Ascending aorta (tissue), 2 donors: ENCODE measurements around the gene IGSF9. TPM values are rescaled to one million over a fixed set of nuclear protein-coding genes. Genes with fewer than 3 reads are reported as not detected.

ENCODE experiments used
- DNase-seq, 2 donors: peaks; one replicate each; pipeline ENCODE4 v3.0.0-alpha.2; 2019; ENCODE audit warnings: low spot score in 2 of 2
- H3K27ac ChIP-seq, 2 donors: fragments of 200-600 bp; sonication (generic); one replicate each; pipeline ENCODE4 v1.5.1; 2016 to 2017; ENCODE audit warnings: mild to moderate bottlenecking in 1 of 2
- H3K27me3 ChIP-seq: fragments of 200-600 bp; sonication (generic); one replicate; pipeline ENCODE4 v1.5.1; 2017
- H3K36me3 ChIP-seq, 2 donors: fragments of 200-600 bp; sonication (generic); one replicate each; pipeline ENCODE4 v1.5.1; 2016
- H3K4me1 ChIP-seq, 2 donors: fragments of 200-600 bp; sonication (generic); one replicate each; pipeline ENCODE4 v1.5.1; 2016 to 2017; ENCODE audit warnings: mild to moderate bottlenecking in 1 of 2
- H3K4me3 ChIP-seq, 2 donors: fragments of 200-600 bp; sonication (generic); one replicate each; pipeline ENCODE4 v1.5.1; 2016 to 2017; ENCODE audit warnings: mild to moderate bottlenecking in 1 of 2
- H3K9me3 ChIP-seq, 2 donors: fragments of 200-600 bp; sonication (generic); one replicate each; pipeline ENCODE4 v1.5.1; 2016
- CTCF ChIP-seq, 3 experiments: fragments of 200-600 bp in 2 of 3; fragments of 450-650 bp in 1 of 3; sonication (generic) in 2 of 3; IDR thresholded peaks; one replicate each; pipeline ENCODE4 v1.5.1; 2016 to 2019; ENCODE audit warnings: antibody characterized with exemption in 3 of 3, mild to moderate bottlenecking in 1 of 3, moderate library complexity in 1 of 3
- intact Hi-C: fragments of 100-400 bp; cut with DNase I; formaldehyde crosslinking; loops from one replicate; pipeline ENCODE4 v1.15.1; 2023
- total RNA-seq: library from RNA; depleted of rRNA; stranded (reverse); fragments of >200 nt; gene quantifications from one replicate; pipeline ENCODE4 v1.1.0, GENCODE V29; 2016

The IGSF9 gene
- 0.11 TPM for total RNA-seq

- Histone ChIP-seq H3K9me3 (no peaks in the 10 kb centered on the region), H3K4me1 (peaks cover 0 to 11% of the 10 kb centered on the region in 2 donors), H3K4me3 (peak within 1 kb of the TSS; percentile 51 to 58), H3K27ac (no peak within 1 kb of the TSS), H3K36me3 (no peaks in the 10 kb centered on the region), H3K27me3 (no peaks in the 10 kb centered on the region)
- peak in 1 of 2 donors; percentile 89 for DNase-seq
- peak; percentile 45 to 73 (median 64) for TF ChIP-seq CTCF (IDR thresholded peaks at IDR 0.05)
- intact Hi-C loops: loop anchor here (2.0 to 5.0 kb wide), 2 partner anchors 148 to 165 kb away; partner anchors contain the start of gene DUSP23
Measured at GRCh38 chr1:159945483-159946241, at the start of gene IGSF9. TSS of gene IGSF9 (minus strand) at chr1:159945613. CDS start at chr1:159943454, 2,159 bp downstream.

- no peak overlapping the region for H3K4me3 ChIP-seq
- H3K27ac ChIP-seq: no peak overlapping the region
- no peak for DNase-seq
- no peak for TF ChIP-seq CTCF (IDR thresholded peaks at IDR 0.05)
- H3K9me3 ChIP-seq: no peaks in the 10 kb centered on the region
- H3K27me3 ChIP-seq: no peaks in the 10 kb centered on the region
- no peaks in the 10 kb centered on the region for H3K36me3 ChIP-seq
- intact Hi-C loops: no loop called here
- no peaks in the 10 kb centered on the region for H3K4me1 ChIP-seq
Measured at GRCh38 chr1:159994896-159995295, 49.5 kb upstream of the IGSF9 start.

GRCh38 chr1:159993911-159994310, 48.5 kb upstream of the IGSF9 start:
- Histone ChIP-seq H3K9me3 (no peaks in the 10 kb centered on the region), H3K36me3 (no peaks in the 10 kb centered on the region), H3K27me3 (no peaks in the 10 kb centered on the region), H3K4me1 (no peaks in the 10 kb centered on the region), H3K4me3 (no peak overlapping the region), H3K27ac (no peak overlapping the region)
- intact Hi-C loops: no loop called here
- no peak for TF ChIP-seq CTCF (IDR thresholded peaks at IDR 0.05)
- DNase-seq: no peak

- H3K27me3 ChIP-seq: no peaks in the 10 kb centered on the region
Measured at GRCh38 chr1:159992161-159992560, 46.7 kb upstream of the IGSF9 start.

GRCh38 chr1:159991513-159991912, 46.1 kb upstream of the IGSF9 start:
- intact Hi-C loops: no loop called here
- no peak for TF ChIP-seq CTCF (IDR thresholded peaks at IDR 0.05)
- Histone ChIP-seq H3K4me1 (no peaks in the 10 kb centered on the region), H3K9me3 (no peaks in the 10 kb centered on the region), H3K27ac (no peak overlapping the region), H3K36me3 (no peaks in the 10 kb centered on the region), H3K4me3 (no peak overlapping the region), H3K27me3 (no peaks in the 10 kb centered on the region)
- DNase-seq: no peak

More at GRCh38 chr1:159992161-159992560, 46.7 kb upstream of the IGSF9 start:
- H3K27ac ChIP-seq: no peak overlapping the region
- H3K4me1 ChIP-seq: no peaks in the 10 kb centered on the region
- no peak for TF ChIP-seq CTCF (IDR thresholded peaks at IDR 0.05)
- H3K4me3 ChIP-seq: no peak overlapping the region
- no peaks in the 10 kb centered on the region for H3K9me3 ChIP-seq
- intact Hi-C loops: no loop called here
- H3K36me3 ChIP-seq: no peaks in the 10 kb centered on the region
- no peak for DNase-seq
